GM12872 (cell line): Measurements from ENCODE around the gene PSMG3.

Experiments
- CTCF ChIP-seq: IDR thresholded peaks from 3 replicates; pipeline ENCODE4 v1.5.1; 2011; ENCODE audit warnings: low read depth, mild to moderate bottlenecking, low read length, moderate library complexity; ENCODE audit not compliant: insufficient read depth

Gene PSMG3

DNA sequence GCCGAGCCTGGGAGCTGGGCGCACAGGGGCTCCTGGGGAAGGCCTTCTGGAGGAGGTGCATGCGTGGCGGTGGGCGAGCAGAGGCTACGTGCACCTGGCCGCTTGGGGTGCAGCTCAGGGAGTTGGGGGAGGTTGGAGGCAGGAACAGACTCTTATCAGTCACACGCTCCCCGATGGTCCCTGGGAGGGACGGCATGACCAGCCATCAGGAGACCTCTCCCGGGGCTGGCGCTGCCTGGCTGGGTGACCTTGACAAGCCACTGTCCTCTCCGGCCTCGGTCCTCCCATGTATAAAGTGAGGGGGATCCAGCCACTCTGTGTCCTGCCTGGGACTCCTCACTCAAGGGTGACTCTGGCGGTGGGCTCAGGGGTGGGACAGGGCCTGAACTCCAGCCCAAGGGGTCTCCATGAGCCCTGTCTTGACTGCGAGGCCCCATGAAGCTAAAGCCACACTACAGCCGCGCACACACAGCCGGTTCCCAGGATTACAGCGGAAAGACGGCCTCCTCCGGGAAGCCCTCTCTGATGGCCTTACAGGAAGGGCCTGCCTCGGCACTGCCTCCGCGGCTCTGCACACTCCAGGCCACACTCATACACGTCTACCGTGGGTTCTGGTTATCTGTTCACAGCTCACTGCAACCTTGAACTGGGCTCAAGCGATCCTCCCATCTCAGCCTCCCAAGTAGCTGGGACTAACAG, 16.2 kb downstream of the PSMG3 start:
- TF ChIP-seq CTCF = no peak

- TF ChIP-seq CTCF = no peak
Observed at GRCh38 chr7:1552200-1552599, 17.6 kb downstream of the PSMG3 start.

DNA sequence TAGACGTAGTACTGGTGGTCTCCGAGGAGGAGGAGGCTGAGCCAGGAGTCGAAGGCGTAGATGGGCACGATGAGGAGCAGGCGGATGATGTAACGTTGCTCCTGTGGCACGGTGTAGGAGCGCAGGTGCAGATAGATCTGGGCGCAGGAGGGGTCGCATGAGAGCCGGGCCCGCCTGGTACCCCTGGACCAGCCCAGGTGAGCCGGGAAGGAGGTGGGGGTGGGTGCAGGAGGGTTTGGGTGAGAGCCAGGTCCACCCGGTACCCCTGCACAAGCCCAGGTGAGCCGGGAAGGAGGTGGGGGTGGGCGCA, 19.0 kb downstream of the PSMG3 start:
- no peak for TF ChIP-seq CTCF

- no peak for TF ChIP-seq CTCF
Observed at GRCh38 chr7:1550005-1550845, 19.6 kb downstream of the PSMG3 start.

DNA sequence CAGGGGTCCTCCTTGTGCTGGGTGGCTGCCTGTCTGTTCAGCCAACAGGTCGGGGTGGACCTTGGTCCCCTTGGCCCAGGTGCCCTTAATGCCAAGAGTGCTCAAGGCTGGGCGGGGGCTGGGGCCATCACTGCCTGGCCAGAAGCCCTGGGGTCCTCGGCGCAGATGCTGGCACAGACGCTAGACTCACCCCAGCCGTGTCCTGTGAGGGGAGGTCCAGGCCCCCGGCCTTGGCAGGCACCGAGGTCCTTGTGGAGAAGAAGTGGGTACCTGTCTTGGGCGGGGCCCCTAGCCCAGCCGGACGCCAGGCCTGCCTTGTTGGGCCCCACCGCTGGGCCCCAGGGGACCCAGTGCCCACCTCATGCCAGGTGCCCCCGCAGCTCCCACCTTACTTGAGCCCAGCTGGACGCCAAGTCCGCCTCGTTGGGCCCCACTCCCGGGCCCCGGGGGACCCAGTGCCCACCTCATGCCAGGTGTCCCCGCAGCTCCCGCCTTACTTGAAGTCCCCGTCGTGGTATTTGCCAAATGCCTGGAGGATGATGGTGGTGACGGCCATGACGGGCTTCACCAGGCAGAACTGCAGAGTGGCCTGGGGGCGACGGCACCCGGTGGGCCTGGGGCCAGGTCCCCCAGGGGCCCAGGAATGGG, 20.4 kb downstream of the PSMG3 start:
- TF ChIP-seq CTCF = no peak

DNA sequence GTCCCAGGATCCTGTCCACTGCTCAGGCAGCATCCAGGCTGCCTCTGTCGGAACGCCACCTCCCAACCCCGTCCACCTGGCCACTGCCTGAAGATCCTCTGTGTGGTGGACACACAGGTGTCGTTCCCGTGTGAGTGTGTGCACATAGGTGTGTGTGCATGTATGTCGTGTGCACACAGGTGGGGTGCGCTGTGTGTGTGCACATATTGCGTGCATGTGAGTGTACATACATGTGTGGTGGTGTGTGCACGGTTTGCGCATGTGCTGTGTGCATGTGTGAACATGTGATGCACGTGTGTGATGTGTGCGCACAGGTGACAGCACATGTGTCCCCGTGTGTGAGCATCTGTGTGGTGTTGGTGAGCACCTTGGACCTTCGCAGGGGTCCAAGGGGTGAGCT, 20.9 kb downstream of the PSMG3 start:
- no peak for TF ChIP-seq CTCF

DNA sequence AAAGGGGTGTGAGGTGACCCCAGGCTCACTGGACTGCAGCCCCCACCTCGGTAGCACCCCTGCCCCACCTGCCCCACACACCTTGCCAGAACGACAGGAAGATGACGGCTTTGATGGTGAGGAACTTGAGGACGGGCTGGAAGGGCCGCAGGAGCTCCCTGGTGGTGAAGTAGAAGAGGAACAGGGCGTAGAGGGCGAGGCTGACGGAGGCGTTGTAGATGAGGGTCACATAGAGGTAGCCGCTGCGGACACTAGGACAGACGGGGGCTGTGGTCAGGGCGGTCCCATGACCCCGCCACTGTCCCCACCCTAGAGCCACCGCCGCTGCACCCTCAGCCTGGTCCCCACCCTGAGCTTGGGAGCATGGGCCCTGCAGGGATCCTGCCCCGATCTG, 21.4 kb downstream of the PSMG3 start:
- no peak for TF ChIP-seq CTCF
